BJ (cell line): ENCODE measurements around the gene HOXC10. TPM values are rescaled to one million over a fixed set of nuclear protein-coding genes. Genes with fewer than 3 reads are reported as not detected.

Experiments
- CTCF ChIA-PET: fragments of 350-600 bp; formaldehyde crosslinking; extraction: SDS; loops from one replicate; lab custom pipeline; 2021; ENCODE audit warnings: antibody characterized with exemption, inconsistent platforms; lab: Yijun Ruan, JAX
- POLR2A ChIA-PET: fragments of 300-600 bp; sonication (Branson Sonifier 250); formaldehyde crosslinking; extraction: SDS; loops from one replicate; lab custom pipeline; 2021; ENCODE audit warnings: antibody characterized with exemption; lab: Charles Lee
- DNase-seq: peaks from one replicate; pipeline ENCODE4 v3.0.0-alpha.2; 2011; ENCODE audit warnings: low read depth
- H3K27me3 ChIP-seq: 2 replicates; pipeline ENCODE4 v1.6.0; 2011; ENCODE audit warnings: low read length; ENCODE audit not compliant: control insufficient read depth, insufficient read depth
- H3K36me3 ChIP-seq: 2 replicates; pipeline ENCODE4 v1.5.1; 2011; ENCODE audit warnings: low read length; ENCODE audit not compliant: control insufficient read depth, insufficient read depth
- H3K4me3 ChIP-seq: 2 replicates; pipeline ENCODE4 v1.5.1; 2011; ENCODE audit warnings: low read depth, mild to moderate bottlenecking, control low read depth, low read length
- CTCF ChIP-seq: IDR thresholded peaks from 2 replicates; pipeline ENCODE4 v1.5.1; 2011; ENCODE audit warnings: low read depth, mild to moderate bottlenecking, control low read depth, inconsistent platforms, low read length, moderate library complexity; ENCODE audit not compliant: insufficient read depth
- polyA plus RNA-seq: library from polyadenylated mRNA; depleted of rRNA; stranded (reverse); fragments of >200 nt; gene quantifications from 2 replicates; pipeline ENCODE4 v1.2.3, GENCODE V29; 2011

Gene HOXC10
- polyA plus RNA-seq, 1 experiment, result 13.9 TPM

GRCh38 chr12:53951577-53952334 lies 33.2 kb upstream of the HOXC10 start:
- no peak for TF ChIP-seq CTCF
- ChIA-PET POLR2A (no interaction called here), CTCF (interaction anchor here (1.0 to 1.2 kb wide), 2 partner anchors 33 to 205 kb away, joined by 3 read pairs; partner anchors contain the start of gene HOXC10)
- Histone ChIP-seq H3K36me3 (no peaks in the 10 kb centered on the region), H3K27me3 (peaks cover 65% of the 10 kb centered on the region), H3K4me3 (no peak overlapping the region)
- DNase-seq, result no peak

GRCh38 chr12:53952335-53952694 lies 32.6 kb upstream of the HOXC10 start:
- ChIA-PET POLR2A (no interaction called here), CTCF (interaction anchor here (1.0 kb wide), 1 partner anchor 33 kb away, joined by 3 read pairs; the partner anchor contains the start of gene HOXC10)
- Histone ChIP-seq H3K27me3 (peaks cover 63% of the 10 kb centered on the region), H3K36me3 (no peaks in the 10 kb centered on the region), H3K4me3 (no peak overlapping the region)
- DNase-seq, result no peak
- TF ChIP-seq CTCF, result no peak

GRCh38 chr12:53952871-53953734 lies 31.8 kb upstream of the HOXC10 start:
- DNase-seq, result no peak

GRCh38 chr12:53953831-53954693 lies 30.9 kb upstream of the HOXC10 start:
- no peak for DNase-seq
- Histone ChIP-seq H3K4me3 (no peak overlapping the region), H3K36me3 (no peaks in the 10 kb centered on the region), H3K27me3 (peaks cover 63% of the 10 kb centered on the region)
- TF ChIP-seq CTCF, result no peak
- CTCF ChIA-PET, result interaction anchor here (0.7 to 0.8 kb wide), 2 partner anchors 12 to 30 kb away, joined by 3 to 4 read pairs; no protein-coding TSS in a partner anchor
- POLR2A ChIA-PET, result no interaction called here

More at GRCh38 chr12:53952871-53953734, 31.8 kb upstream of the HOXC10 start:
- Histone ChIP-seq H3K36me3 (no peaks in the 10 kb centered on the region), H3K27me3 (peaks cover 62% of the 10 kb centered on the region), H3K4me3 (no peak overlapping the region)
- POLR2A ChIA-PET, result no interaction called here
- CTCF ChIA-PET, result interaction anchor here (0.8 to 1.0 kb wide), 2 partner anchors 11 to 32 kb away, joined by 3 to 4 read pairs; partner anchors contain the start of gene HOXC10
- TF ChIP-seq CTCF, result no peak
